ENCODE data around the gene AKAP6.
"Not testable (repeated sequence)": the region's sequence is repeated elsewhere in the genome, so short reads cannot be mapped to it uniquely, and the experiment has no call there.

The AKAP6 gene

GRCh38 chr14:32375663-32376062 lies 46.6 kb downstream of the AKAP6 start:
- DNase-seq, result no peak

GRCh38 chr14:32377046-32377646 lies 48.0 kb downstream of the AKAP6 start:
- no peak for DNase-seq

GRCh38 chr14:32378284-32378683 lies 49.2 kb downstream of the AKAP6 start:
- no peak for DNase-seq

GRCh38 chr14:32379447-32379846 lies 50.3 kb downstream of the AKAP6 start:
- DNase-seq, result no peak

- DNase-seq, result no peak
Observed at GRCh38 chr14:32381869-32382268, 52.8 kb downstream of the AKAP6 start.

GRCh38 chr14:32382704-32383103 lies 53.6 kb downstream of the AKAP6 start:
- DNase-seq, result no peak

- no peak for DNase-seq
Observed at GRCh38 chr14:32383364-32384009, 54.4 kb downstream of the AKAP6 start.

GRCh38 chr14:32384464-32384863 lies 55.4 kb downstream of the AKAP6 start:
- no peak for DNase-seq

GRCh38 chr14:32387295-32387694 lies 58.2 kb downstream of the AKAP6 start:
- not testable (repeated sequence) for DNase-seq

- DNase-seq, result no peak
Observed at GRCh38 chr14:32393119-32393518, 64.0 kb downstream of the AKAP6 start.

GRCh38 chr14:32394038-32394437 lies 64.9 kb downstream of the AKAP6 start:
- no peak for DNase-seq

GRCh38 chr14:32396885-32397284 lies 67.8 kb downstream of the AKAP6 start:
- no peak for DNase-seq

- DNase-seq, result no peak
Observed at GRCh38 chr14:32397861-32398640, 69.0 kb downstream of the AKAP6 start.

- no peak for DNase-seq
Observed at GRCh38 chr14:32399920-32400319, 70.8 kb downstream of the AKAP6 start.

GRCh38 chr14:32400480-32400879 lies 71.4 kb downstream of the AKAP6 start:
- no peak for DNase-seq

GRCh38 chr14:32403021-32403420 lies 73.9 kb downstream of the AKAP6 start:
- DNase-seq, result no peak

GRCh38 chr14:32403688-32404087 lies 74.6 kb downstream of the AKAP6 start:
- no peak for DNase-seq

- DNase-seq, result no peak
Observed at GRCh38 chr14:32404784-32405573, 75.9 kb downstream of the AKAP6 start.

- DNase-seq, result no peak
Observed at GRCh38 chr14:32405856-32406255, 76.8 kb downstream of the AKAP6 start.

GRCh38 chr14:32407130-32407529 lies 78.0 kb downstream of the AKAP6 start:
- no peak for DNase-seq

- DNase-seq, result no peak
Observed at GRCh38 chr14:32408018-32408417, 78.9 kb downstream of the AKAP6 start.

GRCh38 chr14:32412103-32412502 lies 83.0 kb downstream of the AKAP6 start:
- no peak for DNase-seq

- no peak for DNase-seq
Observed at GRCh38 chr14:32412532-32412931, 83.4 kb downstream of the AKAP6 start.
